Activated T-cell treated with anti-CD3 and anti-CD28 coated beads, Interleukin-2, amount 50 U/mL, for 72 hours (primary cell): Measurements from ENCODE around the gene PACSIN1. TPM values are rescaled to one million over a fixed set of nuclear protein-coding genes. Genes with fewer than 3 reads are reported as not detected.
A peak's percentile ranks its signal among the peaks of the same experiment; 100 is the strongest.

Experiments used
- ATAC-seq, 2 donors: fragments of 150-1000 bp; cut with Tn5 transposase; replicated peaks in 1 of 2; 2 replicates each; pipeline ENCODE4 v1.10.0; 2021; ENCODE audit warnings: moderate library complexity in 2 of 2, mild to moderate bottlenecking in 1 of 2
- DNase-seq, 2 donors: peaks; one replicate each; pipeline ENCODE4 v3.0.0; 2021 to 2022; ENCODE audit warnings: mixed read lengths in 1 of 2
- H3K27ac Mint-ChIP-seq: one replicate; pipeline ENCODE4 v1.8.0; 2022; ENCODE audit warnings: mild to moderate bottlenecking, moderate library complexity, mixed read lengths
- H3K27me3 Mint-ChIP-seq: one replicate; pipeline ENCODE4 v1.8.0; 2022; ENCODE audit warnings: low read depth, mixed read lengths
- H3K36me3 Mint-ChIP-seq, 2 donors: one replicate each; pipeline ENCODE4 v1.8.0; 2022; ENCODE audit warnings: mixed read lengths in 2 of 2, mild to moderate bottlenecking in 1 of 2; ENCODE audit not compliant: insufficient read depth in 2 of 2
- H3K4me1 Mint-ChIP-seq: one replicate; pipeline ENCODE4 v1.8.0; 2022; ENCODE audit warnings: low read depth, mixed read lengths
- H3K4me3 Mint-ChIP-seq, 2 donors: one replicate each; pipeline ENCODE4 v1.8.0; 2022; ENCODE audit warnings: mild to moderate bottlenecking in 2 of 2, mixed read lengths in 2 of 2, moderate library complexity in 2 of 2
- H3K9me3 Mint-ChIP-seq, 2 donors: one replicate each; pipeline ENCODE4 v1.8.0; 2022; ENCODE audit warnings: mixed read lengths in 2 of 2
- total RNA-seq, 2 donors: library from RNA; stranded (reverse); gene quantifications; one replicate each; pipeline ENCODE4 v1.2.3, GENCODE V29; 2022

The PACSIN1 gene
- total RNA-seq, 2 donors from 2014 or later, result 0.29 TPM; not detected in 1

- no peaks in the 10 kb centered on the region for H3K27me3 Mint-ChIP-seq
- H3K36me3 Mint-ChIP-seq, result no peaks in the 10 kb centered on the region
- ATAC-seq (no peak), DNase-seq (no peak)
- no peaks in the 10 kb centered on the region for H3K9me3 Mint-ChIP-seq
- H3K4me1 Mint-ChIP-seq, result no peaks in the 10 kb centered on the region
- H3K27ac Mint-ChIP-seq, result no peak overlapping the region
- H3K4me3 Mint-ChIP-seq, result no peak overlapping the region
Observed at GRCh38 chr6:34580707-34581560, 115.1 kb downstream of the PACSIN1 start.

DNA sequence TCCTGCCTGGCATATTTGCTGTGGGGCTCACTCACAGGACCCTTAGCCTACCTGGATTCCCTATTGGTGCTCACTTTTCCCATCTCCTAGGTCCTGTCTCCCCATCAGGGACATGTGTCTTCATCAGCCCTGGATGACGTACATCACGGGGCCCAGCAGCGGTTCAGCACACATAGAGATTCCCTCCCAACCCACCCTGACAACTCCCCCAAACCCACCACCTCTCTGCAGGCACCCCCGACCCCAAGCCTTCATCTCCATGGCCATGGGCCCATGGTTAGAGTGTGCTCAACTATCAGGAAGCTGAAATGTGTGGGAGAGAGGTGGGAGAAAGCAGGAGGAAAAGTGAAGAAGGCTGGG, 115.7 kb downstream of the PACSIN1 start:
- Mint-ChIP-seq H3K9me3 (no peaks in the 10 kb centered on the region), H3K27ac (no peak overlapping the region), H3K4me3 (no peak overlapping the region), H3K36me3 (no peaks in the 10 kb centered on the region), H3K4me1 (no peaks in the 10 kb centered on the region), H3K27me3 (no peaks in the 10 kb centered on the region)
- ATAC-seq (no peak), DNase-seq (no peak)

GRCh38 chr6:34583461-34583860, 117.6 kb downstream of the PACSIN1 start:
- no peaks in the 10 kb centered on the region for H3K4me1 Mint-ChIP-seq
- H3K27ac Mint-ChIP-seq, result no peak overlapping the region
- H3K4me3 Mint-ChIP-seq, result no peak overlapping the region
- ATAC-seq (peak in 1 of 2 donors; percentile 35), DNase-seq (no peak)
- H3K36me3 Mint-ChIP-seq, result no peaks in the 10 kb centered on the region
- no peaks in the 10 kb centered on the region for H3K9me3 Mint-ChIP-seq
- no peaks in the 10 kb centered on the region for H3K27me3 Mint-ChIP-seq

DNA sequence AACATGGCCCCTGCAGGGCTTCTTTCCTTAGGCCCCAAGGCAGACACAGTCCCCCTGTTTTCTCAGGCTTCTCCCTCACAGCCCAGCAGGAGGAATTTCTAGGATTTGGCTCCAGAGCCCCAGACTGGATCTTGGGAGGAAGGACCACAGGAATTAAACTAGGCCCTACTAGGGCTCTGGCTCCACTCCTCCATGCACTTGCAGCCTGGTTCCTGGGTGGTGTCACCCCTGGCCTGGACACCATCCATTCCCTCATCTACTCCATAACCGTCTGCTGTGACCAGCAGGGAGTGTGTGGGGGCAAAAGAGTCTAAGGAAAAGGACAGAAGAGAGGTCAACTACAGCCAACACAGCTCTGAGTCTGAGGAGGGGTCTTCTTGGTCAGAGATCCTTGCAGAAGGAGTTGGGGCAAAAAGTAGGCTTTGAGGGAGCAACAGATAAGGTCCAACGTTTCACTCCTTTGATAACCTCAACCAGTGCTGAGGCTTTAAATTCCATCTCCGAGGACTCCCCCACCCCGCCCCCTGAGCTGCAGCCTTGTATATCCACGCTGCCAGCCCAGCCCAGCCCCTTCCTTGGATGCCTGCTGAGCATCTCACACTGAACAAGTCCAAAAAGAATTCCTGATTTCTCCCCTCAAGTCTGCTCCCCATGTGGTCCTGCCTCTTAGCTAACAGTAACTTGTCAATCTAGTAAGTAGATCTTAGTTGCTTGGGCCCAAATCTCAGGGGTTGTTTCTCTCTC, 118.2 kb downstream of the PACSIN1 start:
- Mint-ChIP-seq H3K27me3 (no peaks in the 10 kb centered on the region), H3K27ac (peak overlapping the region; percentile 40)
- no peak for DNase-seq

GRCh38 chr6:34584694-34585093, 118.8 kb downstream of the PACSIN1 start:
- Mint-ChIP-seq H3K9me3 (no peaks in the 10 kb centered on the region), H3K27ac (peak overlapping the region; percentile 40), H3K27me3 (no peaks in the 10 kb centered on the region), H3K4me3 (no peak overlapping the region), H3K4me1 (no peaks in the 10 kb centered on the region), H3K36me3 (peaks cover 2 to 4% of the 10 kb centered on the region in 2 donors)
- no peak for ATAC-seq
- no peak for DNase-seq

More for the DNA sequence above, 118.2 kb downstream of the PACSIN1 start:
- no peak for ATAC-seq
- Mint-ChIP-seq H3K9me3 (no peaks in the 10 kb centered on the region), H3K36me3 (no peaks in the 10 kb centered on the region), H3K4me3 (no peak overlapping the region), H3K4me1 (no peaks in the 10 kb centered on the region)

Other genes with a start within 250 kb of the PACSIN1 start
- 100 to 1,000 TPM; 454 to 573 TPM for gene HMGA1, start 229.2 kb upstream of the PACSIN1 start, total RNA-seq
- 10 to 100 TPM; 22.8 to 26.7 TPM for gene SMIM29, start 217.1 kb upstream of the PACSIN1 start, total RNA-seq
- 10 to 100 TPM; 11.1 to 13.7 TPM for gene NUDT3, start 73.4 kb upstream of the PACSIN1 start, total RNA-seq
- gene RPS10, start 40.0 kb upstream of the PACSIN1 start, total RNA-seq, result 1,000 to 10,000 TPM; 2,209 to 2,226 TPM
- under 1 TPM; 0.16 to 0.34 TPM for gene SPDEF, start 90.3 kb downstream of the PACSIN1 start, total RNA-seq
- gene ILRUN, start 230.7 kb downstream of the PACSIN1 start, total RNA-seq, result 10 to 100 TPM; 68.8 to 78.8 TPM